Anterior cingulate cortex (tissue), 58 donors: Measurements from ENCODE around the gene SPATA16.
"Not testable (repeated sequence)": the region's sequence is repeated elsewhere in the genome, so short reads cannot be mapped to it uniquely, and the experiment has no call there.

Source experiments
- DNase-seq, 58 donors: peaks; one replicate each; lab custom pipeline; 2025; lab: John Stamatoyannopoulos, UW

The SPATA16 gene

DNA sequence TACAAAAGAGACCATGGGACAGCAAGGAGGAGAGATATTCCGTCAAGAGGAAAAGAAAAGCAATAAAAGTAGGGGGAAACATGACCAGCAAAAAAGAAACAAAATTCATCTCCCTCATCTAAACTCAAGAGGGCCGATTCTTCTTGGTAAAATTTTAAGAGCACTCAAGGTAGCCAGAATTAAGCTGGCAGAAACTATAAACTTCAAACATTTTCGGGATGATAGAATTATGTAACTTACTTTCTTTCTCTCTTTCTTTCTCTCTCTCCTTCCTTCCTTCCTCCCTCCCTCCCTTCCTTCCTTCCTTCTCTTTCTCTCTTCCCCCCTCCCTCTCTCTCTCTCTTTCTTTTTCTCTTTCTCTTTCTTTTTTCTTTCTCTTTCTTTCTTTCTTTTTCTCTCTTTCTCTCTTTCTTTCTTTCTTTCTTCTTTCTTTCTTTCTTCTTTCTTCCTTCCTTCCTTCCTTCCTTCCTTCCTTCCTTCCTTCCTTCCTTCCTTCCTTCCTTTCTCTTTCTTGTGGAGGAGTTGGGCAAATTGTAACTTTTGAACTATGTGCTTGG lies 180.3 kb downstream of the SPATA16 start:
- not testable (repeated sequence) for DNase-seq

- DNase-seq: no peak
These were observed 182.5 kb downstream of the SPATA16 start for GRCh38 chr3:172958565-172958964.

DNA sequence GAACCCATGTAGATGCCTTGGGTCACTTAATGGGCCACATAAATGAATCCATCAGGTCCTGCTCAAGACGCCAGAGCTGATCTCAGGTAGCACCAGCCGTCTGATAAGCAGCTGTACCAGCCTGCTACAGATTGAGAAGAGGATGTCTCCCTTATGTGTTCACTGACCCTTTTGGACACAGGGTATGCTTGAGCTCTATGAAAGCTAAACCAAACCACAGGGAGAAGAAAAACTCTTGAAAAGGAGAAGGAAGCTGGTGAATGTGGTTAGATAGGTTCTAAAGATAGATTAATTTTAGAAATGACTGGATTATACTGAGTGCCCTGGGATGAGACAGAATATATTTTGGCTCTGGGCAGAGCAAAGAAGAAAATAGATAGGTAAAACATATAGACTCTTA lies 187.5 kb downstream of the SPATA16 start:
- no peak for DNase-seq

GRCh38 chr3:172951511-172951910 lies 189.5 kb downstream of the SPATA16 start:
- DNase-seq: no peak

GRCh38 chr3:172946061-172946460 lies 195.0 kb downstream of the SPATA16 start:
- DNase-seq: no peak

- no peak for DNase-seq
These were observed 201.3 kb downstream of the SPATA16 start for GRCh38 chr3:172939651-172940293.

DNA sequence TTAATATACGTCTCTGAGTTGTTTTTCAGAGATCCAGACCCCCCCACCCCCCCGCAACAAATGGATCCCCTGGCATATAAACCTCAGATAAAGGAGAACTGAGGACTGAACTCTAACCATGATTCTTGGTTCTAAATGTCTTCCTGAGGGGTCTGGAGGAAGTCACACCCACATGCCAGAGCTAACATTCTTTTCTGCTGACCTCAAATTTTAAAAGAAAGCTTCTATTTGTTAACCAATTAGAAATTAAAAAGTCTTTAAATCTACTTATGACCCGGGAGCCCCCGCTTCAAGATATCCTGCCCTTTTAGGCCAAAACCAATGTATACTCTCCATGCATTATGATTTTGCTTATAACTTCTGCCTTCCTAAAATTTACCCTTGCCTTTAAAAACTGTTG lies 202.2 kb downstream of the SPATA16 start:
- no peak for DNase-seq

DNA sequence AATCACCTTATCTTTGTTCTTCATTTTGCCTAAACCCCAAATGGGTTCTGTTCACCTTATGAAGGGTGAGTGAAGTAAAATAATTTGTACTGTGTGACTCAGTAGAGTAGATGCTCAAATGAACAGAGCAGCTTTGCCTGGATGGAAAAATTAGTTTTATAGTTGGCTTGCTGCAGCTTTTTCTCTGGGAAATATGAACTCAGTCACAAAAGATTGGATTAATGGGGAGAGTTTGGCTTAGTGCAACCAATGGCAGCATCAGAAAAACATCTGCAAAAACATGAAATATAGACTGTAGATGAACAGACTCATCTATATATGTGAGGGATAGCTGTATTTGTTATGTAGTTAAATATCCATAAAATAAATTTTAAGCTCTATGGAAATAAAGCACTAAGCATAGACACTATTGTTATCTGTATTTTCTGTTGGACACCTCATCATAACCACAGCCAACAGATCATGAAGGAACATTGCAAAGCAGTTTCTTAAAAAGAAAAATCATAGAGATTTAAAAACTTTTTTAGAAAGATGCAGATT lies 209.2 kb downstream of the SPATA16 start:
- no peak for DNase-seq

- no peak for DNase-seq
These were observed 211.6 kb downstream of the SPATA16 start for GRCh38 chr3:172929451-172929850.

DNA sequence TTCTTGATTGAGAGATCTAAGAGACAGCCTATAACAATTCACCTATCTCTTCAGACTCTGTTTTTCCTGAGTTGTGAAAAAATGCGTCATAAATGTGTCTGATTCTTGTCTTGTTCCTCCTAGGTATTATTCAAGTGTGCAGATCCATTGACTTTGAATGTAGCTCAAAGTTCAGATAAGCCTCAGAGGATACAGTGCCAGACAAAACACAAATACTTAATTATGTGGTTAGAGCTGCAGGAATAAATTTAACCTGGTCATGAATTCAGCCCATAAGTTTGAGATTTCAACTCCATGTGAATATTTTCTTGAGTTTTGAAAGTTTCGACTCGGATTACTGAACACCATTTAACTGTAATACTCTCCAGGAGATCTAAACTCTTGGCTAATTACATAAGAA lies 216.5 kb downstream of the SPATA16 start:
- no peak for DNase-seq

DNA sequence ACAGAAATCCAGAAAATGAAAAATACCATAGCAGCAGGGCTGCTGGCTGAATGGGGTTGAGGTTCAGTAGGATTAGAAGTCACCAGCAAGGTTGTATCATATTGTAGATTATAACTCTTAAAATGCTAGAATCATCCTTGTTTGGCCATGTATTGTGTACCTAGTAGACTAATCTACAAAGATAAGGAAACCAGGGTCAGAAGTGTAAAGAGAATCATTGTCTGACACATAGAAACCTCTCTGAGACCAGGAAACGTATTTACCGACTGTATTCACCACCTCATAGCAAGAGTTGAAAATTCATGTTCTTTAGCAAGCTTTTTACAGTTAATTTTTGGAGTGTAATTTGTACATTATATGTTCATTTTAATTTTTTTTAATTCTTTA lies 221.7 kb downstream of the SPATA16 start:
- DNase-seq: no peak

- DNase-seq: no peak
These were observed 222.3 kb downstream of the SPATA16 start for GRCh38 chr3:172918568-172919296.

- no peak for DNase-seq
These were observed 222.9 kb downstream of the SPATA16 start for GRCh38 chr3:172918165-172918564.

- DNase-seq: no peak
These were observed 225.0 kb downstream of the SPATA16 start for GRCh38 chr3:172915911-172916514.

- DNase-seq: no peak
These were observed 226.2 kb downstream of the SPATA16 start for GRCh38 chr3:172914854-172915253.

DNA sequence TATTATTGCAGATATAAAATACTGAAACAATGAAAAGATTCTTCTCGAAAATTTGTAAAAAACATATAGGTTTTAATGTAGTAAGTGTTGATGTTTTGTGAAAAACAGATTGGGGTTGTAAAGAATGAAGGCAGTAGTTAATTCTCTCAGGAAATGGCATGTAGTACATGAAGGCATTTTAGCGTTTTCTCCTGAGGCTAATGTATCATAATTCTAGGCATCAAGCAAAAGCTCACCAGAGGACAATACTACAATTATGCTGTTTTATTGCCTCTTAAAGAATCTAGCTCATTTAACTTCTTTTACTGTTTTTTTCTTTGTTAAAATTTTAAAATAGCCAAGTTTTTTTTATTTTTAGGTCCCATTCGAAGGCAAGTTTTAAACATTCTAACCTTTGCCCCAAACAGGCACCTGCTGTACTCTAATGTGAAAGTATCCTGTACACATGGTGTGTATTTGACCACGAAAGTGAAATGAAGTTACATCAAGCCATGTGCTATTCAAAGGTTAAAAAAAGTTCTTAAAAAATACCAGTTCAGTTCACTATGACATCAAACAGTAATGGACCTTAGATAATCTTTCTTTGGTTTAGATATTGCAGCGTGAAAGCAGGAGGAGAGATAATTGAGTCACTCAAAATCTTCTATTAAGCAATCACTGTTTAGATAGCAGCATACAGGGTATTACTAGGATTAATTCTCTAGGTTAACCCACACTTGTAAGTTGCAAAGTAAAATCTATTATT lies 227.0 kb downstream of the SPATA16 start:
- DNase-seq: no peak

- DNase-seq: no peak
These were observed 229.9 kb downstream of the SPATA16 start for GRCh38 chr3:172911142-172911541.

GRCh38 chr3:172908771-172909270 lies 232.2 kb downstream of the SPATA16 start:
- no peak for DNase-seq

GRCh38 chr3:172905451-172905850 lies 235.6 kb downstream of the SPATA16 start:
- no peak for DNase-seq

GRCh38 chr3:172904711-172905373 lies 236.2 kb downstream of the SPATA16 start:
- no peak for DNase-seq
